ENCODE results near the gene FBXW4. TPM values are rescaled to one million over a fixed set of nuclear protein-coding genes. Genes with fewer than 3 reads are reported as not detected.

FBXW4 gene
- total RNA-seq, 2 experiments from 2014 or later = 43.1 to 60.9 TPM

DNA sequence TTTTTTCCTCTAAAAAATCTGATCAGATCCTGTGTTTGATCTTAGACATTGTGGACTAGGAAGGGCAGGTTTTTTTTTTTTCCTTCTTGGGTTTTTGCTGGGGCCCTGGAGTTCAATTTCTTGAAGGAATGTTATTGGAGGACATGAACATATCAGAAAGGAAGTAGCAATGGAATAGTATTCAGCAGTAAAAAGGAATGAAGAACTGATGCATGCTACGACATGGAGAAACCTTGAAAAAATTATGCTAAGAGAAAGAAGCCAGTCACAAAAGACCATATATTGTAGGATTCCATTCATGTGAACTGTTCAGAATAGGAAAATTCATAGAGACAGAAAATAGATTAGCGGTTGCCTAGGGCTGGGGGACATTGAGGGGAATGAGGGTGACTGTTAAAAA is 47.0 kb upstream of the FBXW4 start:
- Histone ChIP-seq H3K36me3 (ENCODE audit: insufficient read depth, low read length) (no peaks in the 10 kb centered on the region), H3K27ac (ENCODE audit: low read depth, low read length, poor library complexity, severe bottlenecking) (no peak overlapping the region), H3K4me2 (ENCODE audit: low read length) (no peak overlapping the region), H3K9me3 (ENCODE audit: low read length) (no peaks in the 10 kb centered on the region), H3K9me2 (ENCODE audit: insufficient read depth, low read length) (no peaks in the 10 kb centered on the region), H2AFZ (ENCODE audit: low read length) (no peak overlapping the region), H3K4me1 (ENCODE audit: insufficient read depth, low read length, poor library complexity, severe bottlenecking) (no peaks in the 10 kb centered on the region), H3K4me3 (ENCODE audit: low read depth, low read length, poor library complexity, severe bottlenecking) (no peak overlapping the region), H3K79me2 (ENCODE audit: insufficient read depth, low read depth, low read length) (no peaks in the 10 kb centered on the region), H4K20me1 (ENCODE audit: insufficient read depth, low read length) (no peaks in the 10 kb centered on the region)
- BruUV-seq (replicated peaks) = no TSS peak
- TF ChIP-seq, protein P1, sequence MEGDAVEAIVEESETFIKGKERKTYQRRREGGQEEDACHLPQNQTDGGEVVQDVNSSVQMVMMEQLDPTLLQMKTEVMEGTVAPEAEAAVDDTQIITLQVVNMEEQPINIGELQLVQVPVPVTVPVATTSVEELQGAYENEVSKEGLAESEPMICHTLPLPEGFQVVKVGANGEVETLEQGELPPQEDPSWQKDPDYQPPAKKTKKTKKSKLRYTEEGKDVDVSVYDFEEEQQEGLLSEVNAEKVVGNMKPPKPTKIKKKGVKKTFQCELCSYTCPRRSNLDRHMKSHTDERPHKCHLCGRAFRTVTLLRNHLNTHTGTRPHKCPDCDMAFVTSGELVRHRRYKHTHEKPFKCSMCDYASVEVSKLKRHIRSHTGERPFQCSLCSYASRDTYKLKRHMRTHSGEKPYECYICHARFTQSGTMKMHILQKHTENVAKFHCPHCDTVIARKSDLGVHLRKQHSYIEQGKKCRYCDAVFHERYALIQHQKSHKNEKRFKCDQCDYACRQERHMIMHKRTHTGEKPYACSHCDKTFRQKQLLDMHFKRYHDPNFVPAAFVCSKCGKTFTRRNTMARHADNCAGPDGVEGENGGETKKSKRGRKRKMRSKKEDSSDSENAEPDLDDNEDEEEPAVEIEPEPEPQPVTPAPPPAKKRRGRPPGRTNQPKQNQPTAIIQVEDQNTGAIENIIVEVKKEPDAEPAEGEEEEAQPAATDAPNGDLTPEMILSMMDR (conservative IDR thresholded peaks at IDR 0.05; ENCODE audit: low read length) = no peak
- no peak for TF ChIP-seq EZH2phosphoT487 (IDR thresholded peaks at IDR 0.05; ENCODE audit: borderline replicate concordance, low read depth, low read length)
- CTCF ChIA-PET (ENCODE audit: unreplicated experiment) = interaction anchor here (0.9 kb wide), 1 partner anchor 139 kb away, joined by 5 read pairs; no protein-coding TSS in a partner anchor
- POLR2A ChIA-PET = interaction anchor here (0.5 kb wide), 1 partner anchor 12 kb away, joined by 5 read pairs; no protein-coding TSS in a partner anchor
- DNase-seq (ENCODE audit: low spot score) = no peak
- intact Hi-C loops (cut with micrococcal nuclease; ENCODE audit: unreplicated experiment) = no loop called here

DNA sequence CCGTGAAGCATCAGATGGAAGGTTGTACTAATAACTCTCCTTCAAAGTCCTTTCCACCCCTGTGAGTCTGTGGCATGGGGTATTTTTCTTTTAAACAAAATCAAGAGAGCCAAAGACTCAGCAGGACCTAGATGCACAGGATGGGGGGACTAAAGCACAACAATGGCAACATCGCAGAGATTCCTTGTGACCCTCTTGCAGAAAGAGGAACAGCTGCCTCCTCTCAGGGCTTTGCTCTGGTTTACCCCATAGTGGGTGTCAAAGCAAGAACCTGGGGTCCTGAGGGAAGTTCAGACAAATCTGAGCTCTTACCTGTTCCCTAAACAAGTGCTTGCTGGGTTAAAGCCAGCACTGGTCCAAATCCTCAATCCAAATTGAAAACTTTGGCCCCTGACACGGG is 41.7 kb upstream of the FBXW4 start:
- CTCF ChIA-PET (ENCODE audit: unreplicated experiment) = no interaction called here
- H3K9me2 ChIP-seq (ENCODE audit: insufficient read depth, low read length) = no peaks in the 10 kb centered on the region
- H4K20me1 ChIP-seq (ENCODE audit: insufficient read depth, low read length) = no peaks in the 10 kb centered on the region
- BruUV-seq (replicated peaks) = no TSS peak
- POLR2A ChIA-PET = interaction anchor here (0.7 kb wide), 2 partner anchors 9 to 27 kb away, joined by 3 read pairs; no protein-coding TSS in a partner anchor
- no peak for TF ChIP-seq EZH2phosphoT487 (IDR thresholded peaks at IDR 0.05; ENCODE audit: borderline replicate concordance, low read depth, low read length)
- TF ChIP-seq, protein P1 (conservative IDR thresholded peaks at IDR 0.05; ENCODE audit: low read length) = no peak
- no peak for DNase-seq (ENCODE audit: low spot score)
- no peak overlapping the region for H3K27ac ChIP-seq (ENCODE audit: low read depth, low read length, poor library complexity, severe bottlenecking)
- no peaks in the 10 kb centered on the region for H3K79me2 ChIP-seq (ENCODE audit: insufficient read depth, low read depth, low read length)
- H2AFZ ChIP-seq (ENCODE audit: low read length) = no peak overlapping the region
- no peaks in the 10 kb centered on the region for H3K9me3 ChIP-seq (ENCODE audit: low read length)
- no peak overlapping the region for H3K4me3 ChIP-seq (ENCODE audit: low read depth, low read length, poor library complexity, severe bottlenecking)
- no peaks in the 10 kb centered on the region for H3K36me3 ChIP-seq (ENCODE audit: insufficient read depth, low read length)
- H3K4me1 ChIP-seq (ENCODE audit: insufficient read depth, low read length, poor library complexity, severe bottlenecking) = no peaks in the 10 kb centered on the region
- intact Hi-C loops (cut with micrococcal nuclease; ENCODE audit: unreplicated experiment) = no loop called here
- H3K4me2 ChIP-seq (ENCODE audit: low read length) = no peak overlapping the region

DNA sequence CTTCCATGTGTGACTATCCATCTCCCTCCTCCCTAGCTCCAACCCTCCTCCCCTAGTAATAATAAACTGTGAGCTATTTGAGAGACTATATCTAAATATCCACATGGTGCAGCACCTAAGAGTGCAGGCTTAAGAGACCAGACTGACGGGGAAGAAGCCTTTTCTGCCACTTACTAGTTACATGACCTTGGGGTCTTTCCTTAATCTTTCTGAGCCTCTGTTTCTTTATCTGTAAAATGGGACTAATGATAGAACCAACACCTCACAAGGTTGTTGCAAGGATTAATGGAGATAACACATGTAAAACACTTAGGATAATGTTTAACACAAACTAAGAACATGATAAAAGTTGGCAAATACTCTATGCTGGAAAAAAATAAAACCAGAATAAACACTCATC is 37.1 kb upstream of the FBXW4 start:
- no peaks in the 10 kb centered on the region for H3K9me2 ChIP-seq (ENCODE audit: insufficient read depth, low read length)
- no peaks in the 10 kb centered on the region for H3K36me3 ChIP-seq (ENCODE audit: insufficient read depth, low read length)
- H2AFZ ChIP-seq (ENCODE audit: low read length) = no peak overlapping the region
- no peaks in the 10 kb centered on the region for H3K79me2 ChIP-seq (ENCODE audit: insufficient read depth, low read depth, low read length)
- no peaks in the 10 kb centered on the region for H3K4me1 ChIP-seq (ENCODE audit: insufficient read depth, low read length, poor library complexity, severe bottlenecking)
- no peak overlapping the region for H3K4me3 ChIP-seq (ENCODE audit: low read depth, low read length, poor library complexity, severe bottlenecking)
- ChIA-PET CTCF (ENCODE audit: unreplicated experiment) (interaction anchor here (0.5 to 0.6 kb wide), 2 partner anchors 27 to 72 kb away, joined by 3 read pairs; no protein-coding TSS in a partner anchor), POLR2A (interaction anchor here (0.6 to 0.7 kb wide), 2 partner anchors 105 to 391 kb away, joined by 3 read pairs; no protein-coding TSS in a partner anchor)
- TF ChIP-seq, protein P1 (conservative IDR thresholded peaks at IDR 0.05; ENCODE audit: low read length) = no peak
- TF ChIP-seq EZH2phosphoT487 (IDR thresholded peaks at IDR 0.05; ENCODE audit: borderline replicate concordance, low read depth, low read length) = no peak
- no peaks in the 10 kb centered on the region for H3K9me3 ChIP-seq (ENCODE audit: low read length)
- intact Hi-C loops (cut with micrococcal nuclease; ENCODE audit: unreplicated experiment) = no loop called here
- no peaks in the 10 kb centered on the region for H4K20me1 ChIP-seq (ENCODE audit: insufficient read depth, low read length)
- no peak overlapping the region for H3K4me2 ChIP-seq (ENCODE audit: low read length)
- no peak for DNase-seq (ENCODE audit: low spot score)
- BruUV-seq (replicated peaks) = no TSS peak
- H3K27ac ChIP-seq (ENCODE audit: low read depth, low read length, poor library complexity, severe bottlenecking) = no peak overlapping the region
